Thyroid gland (tissue), 4 donors: ENCODE measurements around the gene ARTN.

Experiments
- CTCF ChIP-seq, 6 experiments: fragments of 200-600 bp in 3 of 6; fragments of 450-650 bp in 3 of 6; sonication (generic) in 3 of 6; IDR thresholded peaks; one replicate each; pipeline ENCODE4 v1.5.1; 2016 to 2019; ENCODE audit warnings: antibody characterized with exemption in 6 of 6, mild to moderate bottlenecking in 2 of 6, inconsistent platforms in 1 of 6, moderate library complexity in 1 of 6
- POLR2A ChIP-seq, 2 donors: fragments of 450-650 bp; IDR thresholded peaks; one replicate each; pipeline ENCODE4 v1.6.1; 2017; ENCODE audit warnings: antibody characterized with exemption in 2 of 2, mild to moderate bottlenecking in 2 of 2, moderate library complexity in 1 of 2

- TF ChIP-seq CTCF (IDR thresholded peaks at IDR 0.05), result no peak
- no peak for TF ChIP-seq POLR2A (IDR thresholded peaks at IDR 0.05)
These were observed 12.6 kb upstream of the ARTN start for GRCh38 chr1:43921022-43921421.
